AG09309 (cell line): ENCODE data around the gene TKT.

Experiments
- DNase-seq: peaks from one replicate; pipeline ENCODE4 v3.0.0-alpha.2; 2010; ENCODE audit warnings: low read depth
- H3K4me3 ChIP-seq: 2 replicates; pipeline ENCODE4 v1.5.1; 2011; ENCODE audit warnings: mild to moderate bottlenecking, low read depth, low read length, moderate library complexity; ENCODE audit not compliant: control insufficient read depth
- TF ChIP-seq, protein P1 (sequence below): IDR thresholded peaks from 2 replicates; pipeline ENCODE4 v1.5.1; 2011; ENCODE audit warnings: mild to moderate bottlenecking, low read depth, low read length, inconsistent platforms; ENCODE audit not compliant: insufficient read depth, control insufficient read depth; ENCODE audit errors: missing control alignments

The TKT gene

DNA sequence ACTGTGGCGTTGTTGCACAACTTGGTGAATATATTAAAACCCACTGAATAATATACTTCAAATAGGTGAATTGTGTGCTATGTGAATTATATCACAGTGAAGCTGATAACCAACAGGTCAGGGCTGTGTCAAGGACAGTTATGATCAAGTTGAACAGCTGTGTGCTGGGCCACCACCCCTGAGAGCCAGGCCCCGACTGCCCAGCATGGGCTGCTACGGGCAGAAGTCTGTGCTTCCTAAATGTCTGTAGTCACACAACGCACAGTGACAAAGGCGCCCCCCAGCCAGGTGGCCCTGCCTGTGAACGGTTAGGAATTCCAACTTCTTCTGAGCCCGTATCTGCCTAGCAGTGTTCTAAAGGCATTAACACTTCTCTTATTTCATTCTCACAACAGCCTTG is 32.8 kb downstream of the TKT start:
- no peak overlapping the region for H3K4me3 ChIP-seq
- no peak for DNase-seq
- TF ChIP-seq, protein P1, sequence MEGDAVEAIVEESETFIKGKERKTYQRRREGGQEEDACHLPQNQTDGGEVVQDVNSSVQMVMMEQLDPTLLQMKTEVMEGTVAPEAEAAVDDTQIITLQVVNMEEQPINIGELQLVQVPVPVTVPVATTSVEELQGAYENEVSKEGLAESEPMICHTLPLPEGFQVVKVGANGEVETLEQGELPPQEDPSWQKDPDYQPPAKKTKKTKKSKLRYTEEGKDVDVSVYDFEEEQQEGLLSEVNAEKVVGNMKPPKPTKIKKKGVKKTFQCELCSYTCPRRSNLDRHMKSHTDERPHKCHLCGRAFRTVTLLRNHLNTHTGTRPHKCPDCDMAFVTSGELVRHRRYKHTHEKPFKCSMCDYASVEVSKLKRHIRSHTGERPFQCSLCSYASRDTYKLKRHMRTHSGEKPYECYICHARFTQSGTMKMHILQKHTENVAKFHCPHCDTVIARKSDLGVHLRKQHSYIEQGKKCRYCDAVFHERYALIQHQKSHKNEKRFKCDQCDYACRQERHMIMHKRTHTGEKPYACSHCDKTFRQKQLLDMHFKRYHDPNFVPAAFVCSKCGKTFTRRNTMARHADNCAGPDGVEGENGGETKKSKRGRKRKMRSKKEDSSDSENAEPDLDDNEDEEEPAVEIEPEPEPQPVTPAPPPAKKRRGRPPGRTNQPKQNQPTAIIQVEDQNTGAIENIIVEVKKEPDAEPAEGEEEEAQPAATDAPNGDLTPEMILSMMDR, result no peak

DNA sequence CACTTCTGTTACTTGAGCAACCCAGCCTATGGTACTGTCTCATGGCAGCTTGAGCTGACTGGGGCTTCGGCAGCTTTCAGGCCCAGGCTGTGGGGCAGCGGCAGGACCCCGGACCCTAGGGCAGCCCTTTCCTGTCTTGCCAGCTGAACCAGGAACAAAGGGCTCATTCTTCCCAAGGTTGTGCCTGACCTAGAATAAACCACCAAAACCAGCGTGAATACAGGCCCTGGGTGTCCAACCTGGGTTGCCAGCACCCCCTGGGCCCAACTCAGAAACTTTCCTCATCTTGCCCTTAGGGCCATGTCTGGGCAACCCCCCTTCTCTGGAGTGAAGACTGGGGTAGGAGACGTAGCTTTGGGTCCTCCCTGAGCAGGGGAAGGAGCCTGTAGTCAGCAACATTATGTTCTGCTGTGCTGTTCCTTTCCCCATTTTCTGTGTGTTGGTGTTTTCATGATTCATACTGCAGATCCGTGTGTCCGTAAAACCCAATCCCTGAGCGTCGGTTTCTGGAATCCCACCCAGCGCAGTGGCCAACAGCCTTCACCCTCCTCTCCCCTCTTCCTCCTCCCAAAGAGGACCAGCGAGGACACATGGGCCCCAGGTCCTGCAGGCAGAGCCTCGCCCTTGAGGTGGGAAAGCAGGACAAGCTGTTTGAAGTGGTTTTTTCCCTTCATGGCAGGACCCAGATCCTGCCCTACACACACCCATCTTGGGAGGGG is 33.5 kb downstream of the TKT start:
- DNase-seq, result no peak
- H3K4me3 ChIP-seq, result no peak overlapping the region
- TF ChIP-seq, protein P1, result no peak

DNA sequence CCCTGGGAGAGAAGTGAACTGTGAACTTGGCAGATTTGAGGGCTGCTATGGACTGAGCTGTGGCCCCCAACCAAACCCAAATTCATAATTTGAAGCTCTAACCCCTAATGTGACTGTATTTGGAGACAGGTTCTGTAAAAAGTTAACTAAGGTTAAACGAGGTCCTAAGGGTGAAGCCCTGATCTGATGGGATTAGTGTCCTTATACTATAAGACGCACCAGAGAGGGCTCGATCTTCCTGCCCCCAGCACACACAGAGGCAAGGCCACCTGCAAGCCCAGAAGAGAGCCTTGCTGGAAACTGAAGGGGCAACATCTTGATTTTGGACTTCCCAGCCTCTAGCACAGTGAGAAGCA is 34.0 kb downstream of the TKT start:
- TF ChIP-seq, protein P1, result no peak
- no peak for DNase-seq
- H3K4me3 ChIP-seq, result no peak overlapping the region

DNA sequence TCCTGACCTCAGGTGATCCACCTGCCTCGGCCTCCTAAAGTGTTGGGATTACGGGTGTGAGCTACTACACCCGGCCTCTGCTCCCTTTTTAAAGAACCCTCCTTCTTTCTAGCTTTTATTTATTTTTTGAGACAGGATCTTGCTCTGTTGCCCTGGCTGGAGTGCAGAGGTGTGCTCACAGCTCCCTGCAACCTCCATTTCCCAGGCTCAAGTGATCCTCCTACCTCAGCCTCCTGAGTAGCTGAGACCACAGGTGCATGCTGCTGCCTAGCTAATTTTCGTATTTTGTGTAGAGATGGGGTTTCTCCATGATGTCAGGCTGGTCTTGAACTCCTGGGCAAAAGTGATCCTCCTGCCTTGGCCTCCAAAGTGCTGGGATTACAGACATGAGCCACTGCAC is 34.5 kb downstream of the TKT start:
- TF ChIP-seq, protein P1, result no peak
- no peak for DNase-seq
- no peak overlapping the region for H3K4me3 ChIP-seq

DNA sequence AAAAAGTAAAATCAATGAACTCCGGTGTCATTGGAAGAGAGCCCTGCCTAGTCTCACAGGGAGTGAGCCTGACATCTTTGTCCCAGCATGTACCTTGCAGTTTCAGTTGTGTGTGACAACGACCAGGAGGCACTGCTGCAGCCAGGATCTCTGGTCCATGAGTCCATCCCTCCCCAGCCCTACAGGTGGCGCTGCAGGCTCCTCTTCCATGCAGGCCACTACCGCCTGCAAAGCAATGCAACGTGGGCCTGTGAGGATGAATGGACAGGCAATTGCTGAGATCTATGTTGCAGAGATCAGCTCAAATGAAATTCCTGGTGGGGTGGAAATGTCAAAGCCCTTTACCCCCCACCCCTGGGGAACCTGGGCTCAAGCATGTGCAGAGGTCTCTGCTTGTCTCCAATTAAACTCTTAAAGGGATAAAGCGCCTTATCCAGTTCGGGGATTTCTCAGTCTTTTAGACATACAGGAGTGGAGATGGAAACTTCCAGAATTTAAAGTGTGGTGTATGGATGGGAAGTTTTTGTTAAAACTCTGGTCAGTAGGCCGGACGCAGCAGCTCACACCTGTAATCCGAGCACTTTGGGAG is 35.8 kb downstream of the TKT start:
- no peak for DNase-seq

DNA sequence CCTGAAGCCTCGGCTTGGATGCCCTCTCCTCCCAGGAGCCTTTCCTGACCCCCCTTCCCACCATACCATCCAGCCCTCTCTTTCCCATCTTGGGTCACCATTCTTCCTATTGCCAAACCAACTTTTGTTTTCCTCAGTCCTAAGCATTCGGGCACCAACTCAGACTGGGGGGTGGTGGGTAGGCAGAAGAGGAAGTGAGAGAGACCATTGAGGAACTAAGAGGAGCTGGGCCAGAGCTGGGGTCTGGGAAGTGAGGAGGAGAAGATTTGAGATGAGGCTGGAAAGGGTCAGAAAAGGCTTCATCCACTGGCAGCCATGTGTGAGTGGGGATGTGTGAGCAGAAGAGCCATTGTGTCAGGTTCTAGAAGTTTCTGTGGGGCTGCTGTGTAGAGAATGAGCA is 37.7 kb downstream of the TKT start:
- no peak overlapping the region for H3K4me3 ChIP-seq
- no peak for DNase-seq
- TF ChIP-seq, protein P1, result no peak

More for the DNA sequence above, 35.8 kb downstream of the TKT start:
- H3K4me3 ChIP-seq, result no peak overlapping the region
- TF ChIP-seq, protein P1, result peak; percentile 97

DNA sequence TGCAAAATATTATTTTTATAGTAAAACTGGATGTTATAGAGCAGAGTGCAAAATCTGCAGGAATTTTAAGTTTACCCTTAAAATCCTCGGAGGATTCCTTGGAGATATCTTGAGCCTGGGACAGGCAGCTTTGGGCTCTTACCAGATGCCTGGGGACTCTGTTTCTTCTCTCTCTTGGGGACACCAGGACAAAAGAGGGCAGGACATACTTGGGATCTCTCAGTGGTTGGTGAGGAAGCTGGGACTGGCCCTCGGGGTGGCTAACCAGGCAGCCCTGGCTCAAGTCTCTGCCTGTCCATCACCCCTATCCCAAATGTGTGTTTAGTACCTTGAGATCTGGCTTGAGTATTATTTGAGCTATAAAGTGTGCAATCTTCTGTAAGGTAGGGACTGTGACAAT is 38.6 kb downstream of the TKT start:
- no peak for DNase-seq
- H3K4me3 ChIP-seq, result no peak overlapping the region
- TF ChIP-seq, protein P1, result no peak
